GM21737 (cell line): Measurements from ENCODE around the gene ZDHHC6.
"Not testable (repeated sequence)": the region's sequence is repeated elsewhere in the genome, so short reads cannot be mapped to it uniquely, and the experiment has no call there.

Experiments
- ATAC-seq: cut with Tn5 transposase; IDR thresholded peaks from one replicate; pipeline ENCODE4 v1.9.1; 2021; ENCODE audit warnings: mild to moderate bottlenecking, moderate library complexity; ENCODE audit not compliant: unreplicated experiment

ZDHHC6 gene

DNA sequence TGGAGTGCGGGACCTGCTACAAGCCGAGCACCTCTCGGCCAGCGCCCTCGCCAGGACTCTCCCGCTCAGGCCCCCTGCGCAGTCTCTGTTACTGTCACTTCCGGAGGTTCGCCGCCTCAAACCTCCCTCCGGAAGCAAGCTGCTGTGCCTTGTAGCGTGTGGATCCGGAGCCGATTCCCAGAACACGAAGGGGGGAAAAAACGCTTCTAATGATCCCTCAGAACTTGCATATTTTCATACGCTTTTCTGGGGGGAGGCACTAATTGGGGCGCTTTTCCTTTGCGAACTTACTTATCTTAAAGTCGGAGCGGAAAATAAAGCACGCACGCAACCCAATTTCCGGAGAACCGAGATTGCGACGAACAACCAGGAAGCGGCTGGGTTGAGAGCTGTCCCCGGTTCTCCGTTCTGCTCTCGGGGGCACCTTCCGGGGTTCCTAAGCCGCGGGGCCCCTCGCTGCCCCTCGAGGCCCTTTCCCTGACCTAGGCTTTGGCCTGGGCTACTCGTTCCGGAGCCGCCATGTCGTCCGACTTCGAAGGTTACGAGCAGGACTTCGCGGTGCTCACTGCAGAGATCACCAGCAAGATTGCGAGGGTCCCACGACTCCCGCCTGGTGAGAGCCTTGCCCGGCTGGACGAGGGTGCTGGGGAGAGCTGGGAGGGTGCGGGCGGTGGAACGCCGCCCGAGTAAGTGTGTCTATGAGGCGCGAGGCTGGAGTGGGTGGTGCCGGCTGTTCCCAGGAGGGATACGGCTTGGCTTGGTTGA is at the start of gene ZDHHC6, which contains the start of gene VTI1A:
Gene ZDHHC6 (minus strand): TSS at position 60 of the 765 bp plus-strand sequence. CDS start 1,478 bp downstream, outside the sequence.
Gene VTI1A (plus strand): TSS at position 361 of the 765 bp plus-strand sequence. CDS start 159 bp downstream, at position 520.
- ATAC-seq, result peak; percentile 90

DNA sequence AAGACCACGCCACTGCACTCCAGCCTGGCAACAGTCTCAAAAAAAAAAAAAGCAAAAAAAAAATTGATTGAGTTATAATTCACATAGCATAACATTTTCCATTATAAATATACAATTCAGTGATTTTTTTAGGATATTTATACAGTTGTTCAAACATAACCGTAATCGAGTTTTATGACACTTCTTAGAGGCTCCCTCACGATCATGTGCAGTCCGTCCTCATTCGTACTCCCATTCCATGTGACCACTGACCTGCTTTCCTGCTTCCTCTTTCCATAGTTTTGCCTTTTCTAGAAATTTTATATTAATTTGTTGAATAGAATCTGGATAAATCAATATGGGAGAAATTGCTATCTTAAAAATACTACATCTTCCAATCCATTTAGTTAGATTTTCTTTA is 46.0 kb upstream of the ZDHHC6 start:
- no peak for ATAC-seq

GRCh38 chr10:112491144-112491543 is 44.4 kb upstream of the ZDHHC6 start:
- no peak for ATAC-seq

- ATAC-seq, result no peak
These were observed 43.8 kb upstream of the ZDHHC6 start for GRCh38 chr10:112490545-112490944.

DNA sequence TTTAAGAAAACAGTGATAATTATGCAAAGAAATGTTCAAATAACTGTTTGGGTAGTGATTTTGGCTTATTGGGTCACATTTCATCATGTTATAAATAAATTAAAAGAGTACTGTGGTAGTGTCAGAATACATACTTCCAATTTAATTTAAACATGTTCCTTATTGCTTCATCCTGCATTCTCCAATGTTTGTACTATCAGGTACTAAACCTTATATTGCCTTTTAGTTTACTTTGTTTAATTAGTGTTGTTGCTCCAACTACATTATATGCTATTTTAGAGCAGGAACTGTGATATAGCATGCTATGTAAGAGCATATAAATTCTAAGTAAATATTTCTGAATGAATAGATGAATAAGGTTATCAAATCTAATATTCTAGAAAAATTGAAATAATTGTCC is 41.2 kb upstream of the ZDHHC6 start:
- ATAC-seq, result no peak

DNA sequence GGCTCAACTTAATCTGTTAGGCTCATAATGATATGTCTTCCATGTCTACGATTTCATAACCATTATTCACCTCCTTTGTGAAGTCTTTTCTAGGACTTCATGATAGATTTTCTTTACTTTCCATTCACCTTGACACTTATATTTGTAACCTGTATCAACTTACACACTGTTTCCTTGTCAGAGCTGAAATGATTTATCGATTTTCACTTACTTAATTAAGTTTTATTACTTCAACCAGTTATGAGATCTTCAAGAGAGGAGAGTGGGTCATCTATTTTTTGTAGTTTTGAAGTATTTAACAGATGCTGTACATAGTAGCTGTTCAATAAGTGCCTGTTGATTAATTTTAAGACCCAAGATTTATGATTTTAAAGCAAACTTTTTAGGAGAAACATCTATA is 37.7 kb upstream of the ZDHHC6 start:
- ATAC-seq, result no peak

DNA sequence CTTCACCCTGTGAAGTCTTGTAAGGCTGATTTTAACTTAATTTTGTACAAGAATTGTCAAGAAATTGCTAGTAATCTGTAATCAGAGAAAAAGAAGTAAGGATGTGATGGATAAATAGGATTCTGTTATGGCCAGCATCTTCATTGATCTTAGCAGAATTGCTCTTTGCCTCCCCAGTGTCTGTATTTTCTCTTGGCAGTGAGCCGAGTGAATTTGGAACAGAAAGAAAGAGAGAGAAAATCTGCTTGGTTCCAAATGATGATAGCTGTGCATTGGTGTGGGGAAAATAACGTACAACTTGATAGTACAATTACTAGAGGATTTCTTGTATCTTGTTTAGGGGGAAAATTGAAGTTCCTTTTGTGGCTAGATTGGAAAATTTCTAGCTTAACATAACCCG is 34.9 kb upstream of the ZDHHC6 start:
- no peak for ATAC-seq

DNA sequence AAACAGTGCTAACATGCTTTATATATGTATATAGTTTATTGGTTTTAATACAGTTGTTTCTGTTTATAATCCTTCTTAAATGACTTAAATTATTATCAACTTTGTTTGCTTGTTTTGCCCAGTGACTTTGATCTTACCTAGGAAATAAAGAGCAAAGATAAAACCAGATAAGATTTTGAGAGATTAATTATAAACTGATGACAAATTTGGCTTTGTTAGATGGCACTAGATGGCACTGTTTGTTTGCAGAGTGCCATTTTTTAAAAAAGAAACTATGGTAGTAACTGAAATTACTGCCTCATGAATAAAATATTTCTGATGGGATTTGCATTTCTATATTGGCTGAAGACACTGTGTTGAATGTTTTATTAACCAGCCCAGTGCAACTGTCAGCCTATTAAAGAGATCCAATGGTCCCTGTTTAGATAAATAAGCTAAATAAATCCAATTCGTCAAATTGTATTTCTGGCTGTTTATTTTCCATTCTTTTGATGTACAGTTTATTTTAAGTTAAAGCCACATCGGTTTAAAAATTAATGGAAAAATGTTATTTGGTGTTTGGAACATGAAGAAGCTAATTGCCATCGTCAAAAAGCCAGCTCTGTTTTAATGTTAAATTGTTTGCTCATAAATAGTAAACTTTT is 29.0 kb upstream of the ZDHHC6 start:
- no peak for ATAC-seq

GRCh38 chr10:112471878-112472487 is 25.3 kb upstream of the ZDHHC6 start:
- ATAC-seq, result peak; percentile 68

DNA sequence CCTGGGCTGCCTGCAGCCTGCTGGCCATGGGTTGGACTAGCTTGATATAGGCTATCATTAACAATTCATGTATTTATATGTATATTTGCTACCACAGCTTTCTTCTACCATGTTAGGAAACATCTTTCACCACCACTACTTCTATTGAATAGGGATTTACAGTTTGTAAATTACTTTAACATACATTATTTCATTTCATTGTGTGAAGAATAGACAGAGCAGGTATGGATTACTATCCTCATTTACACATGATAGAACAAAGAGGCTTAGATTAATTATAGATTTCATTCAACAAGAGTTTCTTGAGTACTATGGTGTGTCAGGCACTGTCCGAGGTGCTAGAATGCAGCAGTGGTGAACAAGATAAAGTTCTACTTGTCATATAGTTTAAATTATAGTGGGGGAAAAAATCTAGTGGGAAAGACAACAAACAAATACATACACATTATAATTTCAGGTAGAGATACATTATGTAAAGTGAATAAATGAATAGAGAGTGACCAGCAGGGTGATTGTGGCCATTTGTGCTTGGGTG is 20.9 kb upstream of the ZDHHC6 start:
- ATAC-seq, result no peak

- ATAC-seq, result no peak
These were observed 20.1 kb upstream of the ZDHHC6 start for GRCh38 chr10:112466802-112467201.

- no peak for ATAC-seq
These were observed 18.7 kb upstream of the ZDHHC6 start for GRCh38 chr10:112465299-112465883.

- not testable (repeated sequence) for ATAC-seq
These were observed 17.4 kb upstream of the ZDHHC6 start for GRCh38 chr10:112464074-112464473.

DNA sequence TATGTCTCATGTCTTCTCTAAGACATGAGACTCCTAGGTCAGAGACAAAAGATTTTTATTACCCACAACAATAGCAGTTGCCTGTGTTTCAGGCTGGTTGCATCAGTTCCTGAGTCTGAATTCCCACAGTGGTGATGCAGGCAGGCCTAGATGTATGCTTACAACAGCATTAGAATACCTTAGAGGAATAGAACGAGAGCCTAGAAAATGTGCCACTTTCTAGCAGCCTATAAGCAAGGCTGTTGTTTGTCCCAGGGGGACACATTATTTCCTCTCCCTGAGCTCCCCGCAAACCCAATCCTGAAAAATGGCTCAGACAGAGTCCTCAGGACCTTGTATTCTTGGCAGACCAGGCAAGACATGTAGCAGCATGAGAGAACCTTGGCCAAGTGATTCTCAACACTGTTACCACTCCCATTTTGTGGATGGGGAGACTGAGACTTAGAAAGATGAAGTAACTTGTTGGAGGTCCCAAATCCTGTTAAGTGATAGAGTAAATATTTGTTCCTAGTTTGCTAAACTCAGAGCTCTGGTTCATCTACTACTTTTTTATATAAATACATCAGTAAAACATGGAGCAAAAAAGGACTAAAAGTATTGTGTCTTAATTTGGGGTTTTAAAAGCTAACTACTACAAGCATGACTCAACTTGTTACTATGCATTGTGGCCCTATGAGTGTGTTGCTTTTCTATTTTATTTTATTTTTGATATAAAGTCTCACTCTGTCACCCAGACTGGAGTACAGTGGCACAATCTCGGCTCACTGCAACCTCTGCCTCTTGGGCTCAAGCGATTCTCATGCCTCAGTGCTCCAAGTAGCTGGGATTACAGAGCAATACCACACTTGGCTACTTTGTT is 14.5 kb upstream of the ZDHHC6 start:
- no peak for ATAC-seq

DNA sequence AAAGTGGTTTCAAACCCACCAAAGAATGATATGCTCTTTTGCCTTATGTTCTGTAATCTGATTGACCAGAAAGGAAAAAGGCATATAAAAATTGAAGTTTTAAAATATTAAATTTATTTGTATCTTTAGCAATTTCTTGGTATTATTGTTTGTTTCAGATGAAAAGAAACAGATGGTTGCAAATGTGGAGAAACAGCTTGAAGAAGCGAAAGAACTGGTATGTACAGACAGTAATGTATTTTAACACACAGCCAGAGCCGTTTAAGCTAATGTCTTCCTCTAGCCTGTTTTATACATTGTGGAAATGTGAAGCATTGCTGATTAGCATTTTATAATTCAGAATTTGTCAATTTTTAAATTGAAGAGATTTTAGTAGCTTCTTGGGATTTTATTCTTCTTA is 13.7 kb upstream of the ZDHHC6 start:
- ATAC-seq, result no peak

- no peak for ATAC-seq
These were observed 9.8 kb upstream of the ZDHHC6 start for GRCh38 chr10:112456533-112456932.

GRCh38 chr10:112454910-112455779 is 8.4 kb upstream of the ZDHHC6 start:
- ATAC-seq, result no peak

- ATAC-seq, result no peak
These were observed 2.2 kb upstream of the ZDHHC6 start for GRCh38 chr10:112448888-112449287.

GRCh38 chr10:112447620-112447928 is 860 bp upstream of the ZDHHC6 start:
- no peak for ATAC-seq
